HG03280 (cell line): ENCODE data around the gene NUTM2F.
"Not testable (repeated sequence)": the region's sequence is repeated elsewhere in the genome, so short reads cannot be mapped to it uniquely, and the experiment has no call there.

Experiments
- ATAC-seq: cut with Tn5 transposase; IDR thresholded peaks from one replicate; pipeline ENCODE4 v1.9.1; 2021; ENCODE audit warnings: mild to moderate bottlenecking, moderate library complexity; ENCODE audit not compliant: unreplicated experiment

The NUTM2F gene, protein sequence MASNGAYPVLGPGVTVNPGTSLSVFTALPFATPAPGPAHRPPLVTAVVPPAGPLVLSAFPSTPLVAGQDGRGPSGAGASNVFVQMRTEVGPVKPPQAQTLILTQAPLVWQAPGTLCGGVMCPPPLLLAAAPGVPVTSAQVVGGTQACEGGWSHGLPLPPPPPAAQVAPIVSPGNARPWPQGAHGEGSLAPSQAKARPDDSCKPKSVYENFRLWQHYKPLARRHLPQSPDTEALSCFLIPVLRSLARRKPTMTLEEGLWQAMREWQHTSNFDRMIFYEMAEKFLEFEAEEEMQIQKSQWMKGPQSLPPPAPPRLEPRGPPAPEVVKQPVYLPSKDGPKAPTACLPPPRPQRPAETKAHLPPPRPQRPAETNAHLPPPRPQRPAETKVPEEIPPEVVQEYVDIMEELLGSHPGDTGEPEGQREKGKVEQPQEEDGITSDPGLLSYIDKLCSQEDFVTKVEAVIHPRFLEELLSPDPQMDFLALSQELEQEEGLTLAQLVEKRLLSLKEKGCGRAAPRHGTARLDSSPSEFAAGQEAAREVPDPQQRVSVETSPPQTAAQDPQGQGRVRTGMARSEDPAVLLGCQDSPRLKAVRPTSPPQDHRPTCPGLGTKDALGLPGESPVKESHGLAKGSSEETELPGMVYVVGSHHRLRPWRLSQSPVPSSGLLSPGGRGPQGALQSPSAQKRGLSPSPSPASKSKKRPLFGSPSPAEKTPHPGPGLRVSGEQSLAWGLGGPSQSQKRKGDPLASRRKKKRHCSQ

DNA sequence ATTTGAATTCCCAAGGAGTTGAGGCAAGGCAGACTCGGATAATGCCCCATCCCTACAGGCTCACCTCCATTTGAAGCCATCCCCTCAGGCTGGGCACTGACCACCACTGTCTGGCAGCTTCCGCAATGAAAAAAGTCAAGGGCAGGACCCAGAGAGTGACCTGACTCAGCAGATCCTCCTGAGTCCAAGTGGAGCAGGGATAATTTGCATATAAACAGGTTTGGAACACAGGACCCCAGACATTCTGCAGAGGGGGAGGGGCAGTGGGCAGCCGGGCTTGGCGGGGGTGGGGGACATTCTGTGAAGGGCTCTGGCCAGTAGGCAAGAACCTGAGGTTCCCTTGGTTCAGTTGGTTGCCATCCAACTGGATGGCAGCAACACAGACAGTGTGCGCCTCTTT is at the start of gene NUTM2F:
TSS of gene NUTM2F (minus strand) at position 101 of the 400 bp plus-strand sequence. CDS start at position 80, 21 bp downstream.
- ATAC-seq: not testable (repeated sequence)

- ATAC-seq: peak; percentile 60
Measured at GRCh38 chr9:94375197-94375596, 46.8 kb upstream of the NUTM2F start.

DNA sequence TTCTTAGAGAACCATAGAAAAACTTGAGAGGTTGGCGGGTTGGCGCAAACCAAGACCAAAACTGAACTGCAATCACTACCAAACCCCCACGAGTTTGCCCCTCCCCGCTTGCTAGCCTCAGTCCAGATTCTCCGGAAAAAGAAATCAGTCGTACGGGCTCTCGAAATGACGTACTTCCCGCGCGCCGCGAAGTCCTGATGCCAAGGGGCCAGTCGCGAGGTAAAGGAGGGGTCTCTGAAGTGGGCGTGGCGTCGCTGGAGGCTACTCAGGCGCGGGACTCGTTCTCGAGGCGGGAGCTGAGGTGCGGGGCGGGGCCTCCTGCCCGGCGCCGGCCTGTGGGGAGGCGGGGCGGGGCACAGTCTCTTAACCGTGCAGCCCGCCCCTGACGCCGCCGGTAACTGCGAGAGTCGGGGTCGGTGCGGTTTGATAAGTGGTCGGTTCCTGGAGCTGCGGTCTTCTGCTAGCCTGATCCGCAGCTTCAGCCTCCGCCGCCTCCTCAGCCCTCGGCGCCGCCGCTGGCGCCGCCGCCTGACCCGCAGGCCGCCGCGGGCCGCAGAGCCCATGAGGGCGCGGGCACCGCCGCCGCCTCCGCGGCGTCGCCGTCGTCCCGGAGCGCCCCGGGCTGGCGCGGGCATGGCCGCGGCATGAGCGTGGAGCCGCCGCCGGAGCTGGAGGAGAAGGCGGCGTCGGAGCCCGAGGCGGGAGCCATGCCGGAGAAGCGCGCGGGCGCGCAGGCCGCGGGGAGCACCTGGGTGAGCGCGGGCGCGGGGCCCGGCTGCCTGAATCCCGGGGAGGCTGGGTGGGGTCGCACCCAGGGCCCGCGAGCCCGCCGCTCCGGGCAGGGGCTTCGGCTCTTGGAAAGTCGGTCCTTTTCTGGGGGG is 46.0 kb upstream of the NUTM2F start:
- ATAC-seq: peak; percentile 89

GRCh38 chr9:94373779-94374175 is 45.3 kb upstream of the NUTM2F start:
- ATAC-seq: not testable (repeated sequence)

DNA sequence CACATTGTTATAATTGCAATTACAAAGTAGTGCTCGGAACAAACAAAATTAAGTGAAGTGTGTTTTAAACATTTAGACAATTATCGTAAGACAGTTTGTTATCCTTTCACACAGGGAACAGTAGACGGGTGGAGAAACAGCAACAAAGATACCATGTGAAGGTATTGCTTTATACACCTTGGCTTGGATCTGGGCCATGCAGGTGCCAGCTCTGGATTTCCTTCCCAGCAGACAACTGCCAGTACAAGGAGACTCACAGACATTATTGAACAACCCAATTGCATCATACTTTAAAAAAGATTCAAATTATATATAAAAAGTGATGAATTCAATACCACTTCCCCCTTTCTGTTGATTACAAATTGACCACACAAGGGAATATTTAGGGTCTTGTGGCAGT is 41.8 kb upstream of the NUTM2F start:
- ATAC-seq: not testable (repeated sequence)

GRCh38 chr9:94364093-94364614 is 35.7 kb upstream of the NUTM2F start:
- not testable (repeated sequence) for ATAC-seq

DNA sequence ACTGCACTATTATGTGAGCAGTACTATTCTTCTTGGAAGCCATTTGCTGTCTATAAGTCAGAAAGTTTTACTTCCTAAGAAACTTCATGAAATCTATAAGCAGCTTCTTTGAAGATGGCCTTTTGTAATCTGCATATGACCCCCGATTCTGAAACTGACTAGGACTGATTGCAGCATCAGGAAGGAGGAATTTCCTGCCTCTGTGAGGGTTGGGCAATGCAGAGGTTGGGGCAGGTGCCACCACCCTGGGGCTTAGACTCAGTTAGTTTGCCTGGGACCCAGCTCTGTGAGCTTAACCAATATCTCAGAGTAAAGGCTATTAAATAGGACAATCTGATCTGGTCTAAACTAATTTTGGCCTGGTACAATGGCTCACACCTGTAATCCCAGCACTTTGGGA is 28.7 kb upstream of the NUTM2F start:
- not testable (repeated sequence) for ATAC-seq

GRCh38 chr9:94351901-94352723 is 23.7 kb upstream of the NUTM2F start:
- not testable (repeated sequence) for ATAC-seq

DNA sequence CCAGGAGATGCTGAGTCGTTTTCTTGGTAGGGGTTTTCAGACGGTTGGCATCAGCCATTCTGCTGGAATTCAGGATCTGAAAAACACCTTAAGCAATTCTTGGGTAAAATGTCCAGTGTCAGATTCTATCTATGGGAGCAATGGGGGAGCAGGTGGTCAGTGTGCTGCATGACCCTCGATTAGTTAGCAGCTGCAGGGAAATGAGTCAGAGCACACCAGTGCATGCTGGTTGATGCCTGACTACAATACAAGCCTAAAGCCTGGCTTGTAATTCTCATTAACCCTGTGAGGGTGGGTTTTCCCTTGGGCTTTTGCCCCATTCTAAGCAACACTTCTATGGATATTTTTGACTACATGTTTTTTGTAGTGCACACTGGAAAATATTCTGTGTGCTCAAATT is 20.3 kb upstream of the NUTM2F start:
- not testable (repeated sequence) for ATAC-seq

DNA sequence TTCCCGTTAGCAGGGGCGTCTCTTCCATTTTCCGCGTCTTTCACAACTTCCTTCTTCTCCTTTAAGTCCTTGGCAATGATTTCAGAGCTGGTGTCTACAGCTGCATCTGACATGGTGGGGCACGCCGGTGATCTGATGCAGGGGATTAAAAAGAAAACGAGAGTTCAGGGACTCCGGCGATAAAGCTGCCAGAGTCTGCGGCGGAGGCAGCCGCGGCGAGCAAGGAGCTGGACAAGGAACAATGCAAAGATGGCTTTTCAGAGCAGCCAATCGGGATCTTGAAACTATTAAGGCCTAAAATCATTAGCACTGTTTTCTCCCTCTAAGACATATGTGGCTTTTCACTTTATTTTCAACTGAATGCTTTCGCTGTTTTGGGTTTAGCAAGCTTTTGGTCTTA is 19.0 kb upstream of the NUTM2F start:
- ATAC-seq: not testable (repeated sequence)

DNA sequence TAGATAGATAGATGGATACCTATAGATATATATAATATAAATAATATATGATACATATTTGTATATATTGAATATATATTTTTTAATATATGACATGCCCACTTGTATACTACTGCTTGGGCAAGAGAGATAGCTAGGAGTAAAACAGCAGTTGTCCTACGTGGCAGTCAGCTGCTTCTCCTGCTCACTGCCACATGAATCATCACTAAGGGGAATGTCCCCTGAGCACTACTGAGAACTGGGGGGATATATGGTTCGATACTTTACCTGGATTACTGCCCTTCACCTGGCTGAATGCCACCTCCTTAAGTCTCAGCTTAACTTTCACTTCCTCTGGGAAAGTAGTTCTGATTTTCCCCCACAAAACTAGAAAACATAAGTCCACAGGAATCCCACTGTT is 13.3 kb upstream of the NUTM2F start:
- not testable (repeated sequence) for ATAC-seq

DNA sequence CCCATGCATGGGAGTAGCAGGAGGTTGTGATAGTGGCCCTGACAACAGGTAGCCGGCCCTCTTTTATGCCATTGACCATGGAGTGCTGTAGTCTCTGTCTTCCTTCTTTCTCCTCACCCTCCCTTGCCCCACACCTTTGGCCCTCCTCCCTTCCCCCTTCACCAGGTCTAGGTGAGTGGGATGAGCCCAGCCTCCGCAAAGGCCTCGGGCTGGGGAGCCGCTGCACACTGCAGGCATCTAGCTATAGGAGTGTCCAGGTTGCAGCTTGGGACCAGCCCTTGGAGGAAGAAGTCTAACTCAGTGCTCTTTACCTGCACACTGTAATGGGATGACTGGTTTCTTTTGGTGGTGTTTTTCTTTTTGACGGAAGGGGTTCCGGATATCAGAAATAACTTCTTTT is 12.3 kb upstream of the NUTM2F start:
- not testable (repeated sequence) for ATAC-seq

GRCh38 chr9:94339657-94340056 is 11.2 kb upstream of the NUTM2F start:
- ATAC-seq: not testable (repeated sequence)

DNA sequence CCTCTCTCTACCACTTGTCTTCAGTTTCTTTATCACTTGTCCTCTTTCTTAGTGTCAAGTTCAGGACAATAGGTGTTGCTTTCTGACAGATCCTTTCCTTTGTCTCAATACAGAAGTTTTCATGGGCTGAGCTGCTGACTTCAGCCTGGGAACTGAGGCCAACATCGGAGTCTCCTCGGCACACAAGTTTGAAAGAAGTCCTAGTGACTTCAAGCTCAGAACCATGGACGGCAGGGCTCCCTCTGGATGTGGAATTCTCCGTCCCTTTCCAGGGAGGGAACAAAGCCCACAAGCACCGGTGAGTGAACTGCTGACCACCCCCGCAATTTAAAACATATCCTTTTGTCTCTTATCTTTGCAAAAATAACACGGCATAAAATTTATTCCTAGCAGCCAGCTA is 10.3 kb upstream of the NUTM2F start:
- ATAC-seq: not testable (repeated sequence)

DNA sequence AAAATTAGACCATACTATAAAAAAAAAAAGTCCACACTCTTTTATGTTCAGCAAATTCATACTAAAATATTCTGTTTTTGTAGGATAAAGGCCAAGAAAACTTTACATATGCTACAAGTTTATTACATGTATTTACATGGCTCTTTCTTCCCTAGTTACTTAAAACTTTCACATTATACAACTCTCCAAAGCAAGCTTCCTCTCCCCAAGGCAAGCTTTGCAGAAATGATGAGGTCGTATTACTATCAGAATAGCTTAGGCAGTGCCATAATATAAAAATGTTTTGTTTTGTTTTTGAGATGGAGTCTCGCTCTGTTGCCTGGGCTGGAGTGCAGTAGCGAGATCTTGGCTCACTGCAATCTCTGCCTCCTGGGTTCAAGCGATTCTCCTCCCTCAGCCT is 8.0 kb upstream of the NUTM2F start:
- not testable (repeated sequence) for ATAC-seq

- ATAC-seq: not testable (repeated sequence)
Measured at GRCh38 chr9:94325583-94325982, 2.9 kb downstream of the NUTM2F start.

GRCh38 chr9:94323153-94323798 is 5.2 kb downstream of the NUTM2F start:
- not testable (repeated sequence) for ATAC-seq

DNA sequence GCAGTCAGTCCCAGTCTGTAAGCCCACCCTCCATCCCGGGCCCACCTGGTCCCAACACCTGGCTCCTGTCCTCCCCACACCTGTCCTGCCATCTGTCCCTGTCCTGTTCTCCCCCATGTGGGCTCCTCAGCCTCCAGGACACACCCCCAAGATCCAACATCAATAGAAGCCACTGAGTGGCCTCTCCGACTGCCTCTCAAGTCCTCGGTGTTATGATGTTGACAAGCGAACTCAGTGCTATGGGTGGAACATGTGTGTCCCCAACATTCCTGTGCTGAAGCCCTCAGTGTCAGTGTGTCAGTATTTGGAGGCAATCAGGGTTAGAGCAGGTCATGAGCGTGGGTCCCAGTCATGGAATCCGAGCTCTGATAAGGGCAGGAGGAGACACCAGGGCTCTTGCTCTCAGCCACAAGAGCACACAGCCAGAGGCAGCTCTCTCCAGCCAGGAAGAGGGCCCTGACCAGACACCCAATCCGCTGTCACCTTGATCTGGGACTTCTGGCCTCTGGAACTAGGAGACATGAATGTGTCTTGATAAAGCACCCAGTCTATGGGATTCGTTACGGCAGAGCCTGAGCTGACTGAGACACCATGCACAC is 6.0 kb downstream of the NUTM2F start:
- not testable (repeated sequence) for ATAC-seq
